Stimulated activated CD4-positive, alpha-beta T cell treated with anti-CD3 and anti-CD28 coated beads, TNF-alpha, amount 100 ng/mL, for 24 hours (primary cell): ENCODE measurements around the gene MYO3B.

Experiments used
- DNase-seq, 3 experiments: peaks; one replicate each; pipeline ENCODE4 v3.0.0-alpha.2; 2020; ENCODE audit warnings: low read depth in 3 of 3

The MYO3B gene

DNA sequence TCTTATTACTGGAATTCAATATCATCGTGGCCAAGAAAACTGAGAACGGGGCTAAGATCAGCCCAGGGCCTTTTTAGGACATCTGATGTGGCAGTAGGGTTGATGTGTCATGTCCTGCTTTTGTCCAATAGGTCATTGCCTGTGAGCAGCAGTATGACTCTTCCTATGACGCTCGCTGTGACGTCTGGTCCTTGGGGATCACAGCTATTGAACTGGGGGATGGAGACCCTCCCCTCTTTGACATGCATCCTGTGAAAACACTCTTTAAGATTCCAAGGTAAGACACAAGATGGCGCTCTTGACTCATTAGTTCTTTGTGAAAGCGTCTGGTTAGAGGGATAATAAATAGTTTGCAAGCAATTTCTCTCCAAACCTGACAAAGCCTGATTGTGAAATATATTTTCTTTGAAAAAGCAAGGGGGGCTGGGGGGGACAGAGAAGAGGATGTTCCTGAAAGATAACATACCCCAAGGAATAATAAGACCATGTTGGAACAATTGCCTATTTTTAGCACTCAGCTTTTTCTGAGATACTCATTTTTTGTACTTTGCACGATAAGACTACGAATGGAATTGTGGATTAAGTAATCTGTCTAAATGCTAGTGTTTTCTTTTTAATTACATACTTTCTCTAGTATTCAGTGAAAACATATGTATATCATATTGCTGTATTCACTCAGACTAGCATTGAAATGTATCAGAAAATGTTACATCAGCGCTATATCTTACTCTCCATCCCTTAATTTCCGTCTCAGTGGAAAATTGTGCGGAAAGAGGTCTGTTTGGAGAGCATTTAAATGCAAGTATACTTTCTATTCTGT, 58.1 kb downstream of the MYO3B start:
- peak in 1 of 3 experiments; percentile 1 for DNase-seq

DNA sequence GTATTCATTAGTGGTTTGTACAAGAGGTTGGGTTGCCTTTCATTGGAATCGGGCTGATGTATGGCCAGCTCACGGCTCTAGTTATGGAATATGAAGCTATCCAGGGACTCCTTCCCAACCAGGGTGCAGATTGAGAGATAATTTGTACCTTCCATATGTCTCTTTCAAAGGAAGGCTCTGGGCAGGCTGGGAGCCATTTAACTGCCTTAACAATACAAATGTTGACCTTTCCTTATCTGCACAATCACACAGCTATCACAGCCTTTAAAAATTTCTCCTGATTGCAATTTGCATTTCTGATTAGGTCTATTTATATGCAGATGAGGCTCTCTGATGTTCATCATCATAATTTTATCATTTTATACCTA, 58.7 kb downstream of the MYO3B start:
- no peak for DNase-seq

DNA sequence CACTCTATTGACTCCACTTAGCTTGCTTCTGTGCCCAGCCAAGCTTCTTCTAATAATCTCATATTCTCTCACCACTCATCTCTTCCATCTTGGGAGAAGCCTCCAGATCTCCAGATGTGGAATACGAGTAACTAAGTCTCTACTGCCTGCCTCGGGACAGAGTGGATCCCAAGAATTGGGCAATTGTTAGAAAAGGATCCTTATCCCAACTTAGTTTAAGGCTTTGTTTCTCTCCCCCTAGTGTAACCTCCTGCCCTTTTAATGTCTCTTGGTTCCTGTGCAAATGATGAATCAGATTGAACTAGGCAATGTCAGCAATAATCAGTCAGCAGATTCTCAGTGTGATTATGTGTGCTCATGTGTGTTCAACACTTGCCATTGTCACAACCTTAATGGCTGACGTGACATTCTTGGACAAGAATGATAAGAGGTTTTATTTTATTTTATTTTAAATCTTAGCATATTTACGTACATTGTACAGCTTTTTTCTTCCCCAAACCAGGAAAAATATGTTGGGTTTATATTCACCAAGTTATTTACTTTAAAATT, 59.7 kb downstream of the MYO3B start:
- DNase-seq = no peak

GRCh38 chr2:170238776-170239175, 60.8 kb downstream of the MYO3B start:
- no peak for DNase-seq

DNA sequence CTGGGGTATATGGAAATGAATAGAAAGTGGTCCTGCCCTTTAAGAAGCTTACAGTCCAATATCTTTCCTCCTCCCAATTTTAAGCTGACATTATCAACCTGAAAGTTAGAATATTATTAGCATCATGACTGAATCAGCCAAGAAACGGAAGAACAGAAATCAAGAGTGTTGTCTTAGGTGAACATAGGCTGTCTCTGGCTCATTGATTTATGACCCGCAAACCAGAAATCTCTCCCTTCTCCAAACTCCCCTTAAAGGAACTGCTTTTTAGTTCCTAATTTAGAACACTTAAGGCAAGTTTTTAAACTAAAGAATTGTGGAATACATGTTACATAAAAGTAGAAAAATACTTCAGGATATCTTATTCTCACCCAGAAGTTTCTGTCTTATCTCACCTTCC, 62.7 kb downstream of the MYO3B start:
- DNase-seq = no peak

DNA sequence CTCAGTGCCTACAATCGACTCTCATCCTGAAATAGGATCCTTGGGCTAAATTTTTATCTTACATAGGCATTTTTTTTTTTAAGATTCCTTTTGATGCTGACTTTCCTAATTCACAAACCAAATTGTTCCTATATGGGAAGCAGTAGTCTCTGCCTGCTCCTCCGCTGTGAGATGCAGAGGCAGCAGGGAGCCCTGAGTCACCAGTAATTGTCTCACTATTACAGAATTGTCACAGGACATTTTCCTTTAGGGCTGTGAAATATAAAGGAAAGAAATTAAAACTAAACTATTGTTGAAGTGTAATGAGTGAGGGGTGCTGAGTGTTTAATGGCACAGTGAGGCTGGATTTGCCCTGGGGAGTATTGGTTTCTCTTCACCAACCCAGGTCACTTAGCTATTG, 63.8 kb downstream of the MYO3B start:
- no peak for DNase-seq

GRCh38 chr2:170243118-170243837, 65.3 kb downstream of the MYO3B start:
- no peak for DNase-seq

- no peak for DNase-seq
Observed at GRCh38 chr2:170243898-170244297, 66.0 kb downstream of the MYO3B start.

- DNase-seq = no peak
Observed at GRCh38 chr2:170244555-170244954, 66.6 kb downstream of the MYO3B start.

GRCh38 chr2:170245312-170245711, 67.4 kb downstream of the MYO3B start:
- no peak for DNase-seq

- DNase-seq = no peak
Observed at GRCh38 chr2:170247333-170247732, 69.4 kb downstream of the MYO3B start.

DNA sequence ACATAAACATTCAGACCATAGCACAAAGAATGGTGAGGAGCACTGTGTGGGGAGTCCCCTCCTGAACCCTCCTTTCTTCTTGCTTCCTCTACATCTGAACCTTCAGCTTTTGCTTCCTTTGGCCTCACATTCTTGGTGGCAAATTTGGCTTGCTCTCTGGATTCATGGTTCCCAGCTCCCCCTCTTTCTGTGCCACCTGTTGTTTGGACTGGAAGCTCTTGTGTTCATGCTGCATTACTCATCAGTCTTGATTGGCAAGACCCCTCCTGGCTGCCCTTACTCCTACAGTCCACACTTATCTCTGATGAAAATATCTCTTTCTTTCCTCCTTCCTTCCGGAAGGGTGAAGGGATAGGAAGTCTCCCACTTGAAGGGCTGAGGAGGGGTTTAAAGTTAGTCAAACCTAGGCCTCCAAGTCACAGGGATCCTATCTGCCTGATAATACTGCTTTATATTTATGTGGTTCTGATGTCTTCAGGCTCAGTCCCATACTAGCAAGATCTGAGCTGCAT, 70.0 kb downstream of the MYO3B start:
- no peak for DNase-seq

DNA sequence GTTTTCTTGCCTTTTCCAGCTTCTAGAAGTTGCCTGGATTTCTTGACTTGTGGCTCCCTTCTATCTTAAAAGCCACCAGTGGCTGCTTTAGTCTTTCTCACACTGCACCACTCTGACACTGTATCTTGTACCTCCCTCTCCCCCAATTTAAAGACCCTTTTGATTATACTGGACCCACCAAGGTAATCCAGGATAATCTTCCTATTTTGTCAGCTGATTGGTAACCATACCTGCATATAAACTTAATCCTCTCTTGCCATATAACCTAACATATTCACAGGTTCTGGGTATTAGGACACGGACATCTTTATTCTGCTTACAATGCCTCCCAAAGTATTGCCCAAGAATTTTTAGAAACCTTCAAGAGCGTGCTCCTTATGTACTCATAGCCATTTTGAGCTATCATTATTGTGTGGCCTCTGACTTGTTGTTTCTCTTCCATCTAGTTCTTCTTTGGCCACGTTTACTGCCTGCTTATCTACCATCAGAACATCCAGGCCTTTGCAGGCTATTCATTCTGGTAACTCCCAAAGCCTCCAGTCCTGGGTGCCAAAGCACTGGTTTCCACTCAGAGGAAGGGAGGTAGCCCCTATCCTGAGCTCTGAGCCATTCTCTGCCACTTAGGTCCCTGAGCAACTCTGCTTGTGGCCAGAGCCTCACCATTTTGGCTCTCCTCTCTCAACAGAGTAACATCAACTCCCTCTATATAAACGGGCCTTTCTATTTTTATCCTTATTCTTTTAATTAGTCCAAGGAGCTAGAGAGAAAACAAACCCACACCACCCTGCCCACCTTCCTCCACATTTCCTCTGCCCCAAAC, 70.8 kb downstream of the MYO3B start:
- DNase-seq = no peak

DNA sequence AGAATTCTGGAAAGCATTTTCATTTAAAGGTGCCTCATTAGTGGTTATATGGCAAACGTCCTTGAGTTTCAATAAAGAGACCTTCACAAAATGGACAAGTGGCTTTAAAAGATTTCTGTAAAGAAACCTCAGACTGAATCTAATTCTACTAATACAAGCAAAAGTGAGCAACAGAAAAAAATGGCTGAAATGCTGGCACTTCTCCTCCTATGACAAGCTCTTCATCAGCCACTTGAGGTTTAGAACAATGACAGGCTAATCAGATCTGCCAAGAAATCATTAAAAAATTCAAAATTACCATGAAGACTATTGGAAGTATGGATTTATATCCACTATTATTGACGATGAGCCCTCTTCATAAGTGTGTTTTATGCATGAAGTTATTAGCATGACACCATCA, 71.8 kb downstream of the MYO3B start:
- no peak for DNase-seq

DNA sequence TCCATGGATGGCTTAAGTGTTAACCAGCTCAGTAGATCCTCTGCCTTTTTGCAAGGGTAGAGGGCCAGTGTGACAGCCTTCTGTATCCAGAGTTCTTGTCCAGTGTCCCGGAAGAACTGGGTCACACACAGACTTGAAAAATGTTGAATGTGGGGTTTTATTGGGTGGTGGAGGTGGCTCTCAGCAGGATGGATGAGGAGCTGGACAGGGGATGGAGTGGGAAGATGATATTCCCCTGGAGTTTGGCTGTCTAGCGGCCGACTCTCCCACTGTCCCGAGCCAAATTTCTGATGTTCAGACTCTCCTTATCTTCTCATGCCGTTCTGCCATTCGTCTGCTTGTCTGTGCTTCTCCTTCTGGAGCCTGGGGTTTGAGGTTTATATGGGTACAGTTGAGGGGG, 72.6 kb downstream of the MYO3B start:
- DNase-seq = no peak

DNA sequence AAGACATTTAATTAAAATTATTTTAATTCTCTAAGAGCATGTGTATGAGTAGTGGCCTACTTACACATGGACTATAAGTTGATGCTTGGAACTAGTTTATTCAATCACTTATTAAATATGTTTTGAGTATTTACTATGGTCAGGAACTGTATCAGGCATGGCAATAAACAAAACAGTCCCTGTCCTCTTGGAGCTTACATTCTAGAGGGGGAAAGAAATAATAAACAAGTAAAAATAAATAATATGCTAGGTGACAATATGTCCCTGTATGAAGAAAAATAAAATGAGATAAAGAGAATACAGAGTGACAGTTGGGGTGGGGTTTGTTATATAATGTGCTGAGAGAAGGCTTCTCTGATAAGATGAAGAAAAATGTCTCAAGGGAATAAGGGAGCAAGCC, 74.5 kb downstream of the MYO3B start:
- DNase-seq = no peak

DNA sequence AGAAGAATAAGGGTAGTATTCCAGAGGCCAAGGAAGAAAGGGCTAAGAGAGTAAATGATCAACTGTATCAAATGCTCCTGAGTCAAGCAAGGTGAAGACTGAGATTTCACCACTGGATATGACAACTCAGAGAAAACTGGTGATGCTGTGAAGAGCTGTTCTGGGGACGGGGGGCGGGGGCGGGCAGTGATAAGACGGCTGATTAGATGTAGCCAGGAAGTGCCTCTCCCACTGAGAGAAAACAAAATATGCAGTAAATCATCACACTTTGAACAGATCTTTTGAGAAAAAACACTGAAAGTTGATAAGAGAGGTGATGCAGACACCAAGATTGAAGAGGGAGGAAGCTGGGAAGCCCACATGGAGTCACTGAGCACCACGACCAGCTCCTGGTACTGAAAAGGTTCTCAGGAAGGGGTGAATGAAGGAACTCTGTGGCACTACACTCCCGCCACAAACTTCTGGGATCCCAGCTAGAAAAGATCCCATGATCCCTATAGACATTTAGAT, 75.8 kb downstream of the MYO3B start:
- no peak for DNase-seq

GRCh38 chr2:170254293-170254732, 76.4 kb downstream of the MYO3B start:
- no peak for DNase-seq

- no peak for DNase-seq
Observed at GRCh38 chr2:170255137-170255536, 77.2 kb downstream of the MYO3B start.

DNA sequence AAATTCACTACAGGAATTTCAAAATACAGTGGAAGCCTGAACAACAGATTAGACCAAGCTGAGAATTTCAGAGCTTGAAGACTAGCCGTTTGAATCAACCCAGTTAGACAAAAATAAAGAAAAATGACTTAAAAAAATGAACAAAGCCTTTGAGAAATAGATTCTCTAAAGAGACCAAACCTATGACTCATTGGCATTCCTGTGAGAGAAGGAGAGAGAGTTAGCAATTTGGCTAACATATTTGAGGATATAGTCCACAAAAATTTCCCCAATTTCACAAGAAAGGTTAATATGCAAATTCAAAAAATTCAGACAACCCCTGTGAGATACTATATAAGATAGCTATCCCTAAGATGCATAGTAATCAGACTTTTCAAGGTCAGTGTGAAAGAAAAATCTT, 78.0 kb downstream of the MYO3B start:
- DNase-seq = no peak

- no peak for DNase-seq
Observed at GRCh38 chr2:170258382-170258781, 80.4 kb downstream of the MYO3B start.

DNA sequence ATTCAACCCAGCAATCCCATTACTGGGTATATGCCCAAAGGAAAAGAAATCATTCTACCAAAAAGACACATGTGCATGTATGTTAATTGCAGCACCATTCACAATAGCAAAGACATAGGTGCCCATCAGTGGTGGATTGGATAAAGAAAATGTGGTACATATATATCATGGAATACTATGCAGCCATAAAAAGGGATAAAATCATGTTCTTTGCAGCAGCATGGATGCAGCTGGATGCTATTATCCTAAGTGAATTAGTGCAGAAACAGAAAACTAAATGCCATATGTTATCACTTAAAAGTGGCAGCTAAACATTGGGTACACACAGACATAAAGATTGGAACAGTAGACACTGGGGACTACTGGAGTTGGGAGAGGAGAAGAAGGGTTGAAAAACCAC, 82.2 kb downstream of the MYO3B start:
- DNase-seq = no peak
